Measurements from ENCODE around the gene PPP1R9A. TPM values are rescaled to one million over a fixed set of nuclear protein-coding genes. Genes with fewer than 3 reads are reported as not detected.

PPP1R9A gene
- total RNA-seq, 2 donors from 2014 or later = 17.7 to 20.2 TPM

- H3K9me3 ChIP-seq = no peaks in the 10 kb centered on the region
- no peaks in the 10 kb centered on the region for H3K4me1 ChIP-seq
- no peaks in the 10 kb centered on the region for H3K27me3 ChIP-seq
- TF ChIP-seq, protein P1, sequence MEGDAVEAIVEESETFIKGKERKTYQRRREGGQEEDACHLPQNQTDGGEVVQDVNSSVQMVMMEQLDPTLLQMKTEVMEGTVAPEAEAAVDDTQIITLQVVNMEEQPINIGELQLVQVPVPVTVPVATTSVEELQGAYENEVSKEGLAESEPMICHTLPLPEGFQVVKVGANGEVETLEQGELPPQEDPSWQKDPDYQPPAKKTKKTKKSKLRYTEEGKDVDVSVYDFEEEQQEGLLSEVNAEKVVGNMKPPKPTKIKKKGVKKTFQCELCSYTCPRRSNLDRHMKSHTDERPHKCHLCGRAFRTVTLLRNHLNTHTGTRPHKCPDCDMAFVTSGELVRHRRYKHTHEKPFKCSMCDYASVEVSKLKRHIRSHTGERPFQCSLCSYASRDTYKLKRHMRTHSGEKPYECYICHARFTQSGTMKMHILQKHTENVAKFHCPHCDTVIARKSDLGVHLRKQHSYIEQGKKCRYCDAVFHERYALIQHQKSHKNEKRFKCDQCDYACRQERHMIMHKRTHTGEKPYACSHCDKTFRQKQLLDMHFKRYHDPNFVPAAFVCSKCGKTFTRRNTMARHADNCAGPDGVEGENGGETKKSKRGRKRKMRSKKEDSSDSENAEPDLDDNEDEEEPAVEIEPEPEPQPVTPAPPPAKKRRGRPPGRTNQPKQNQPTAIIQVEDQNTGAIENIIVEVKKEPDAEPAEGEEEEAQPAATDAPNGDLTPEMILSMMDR (IDR thresholded peaks at IDR 0.05) = no peak
- no peaks in the 10 kb centered on the region for H3K36me3 ChIP-seq
- no peak overlapping the region for H3K27ac ChIP-seq
- intact Hi-C loops (cut with DNase I) = no loop called here
- H3K4me3 ChIP-seq = no peak overlapping the region
- H3K9ac ChIP-seq (ENCODE audit: low read depth in 2 of 2, low read length in 2 of 2) = no peak overlapping the region
- no peak for DNase-seq
Observed at GRCh38 chr7:95110707-95111106, 203.3 kb downstream of the PPP1R9A start.

DNA sequence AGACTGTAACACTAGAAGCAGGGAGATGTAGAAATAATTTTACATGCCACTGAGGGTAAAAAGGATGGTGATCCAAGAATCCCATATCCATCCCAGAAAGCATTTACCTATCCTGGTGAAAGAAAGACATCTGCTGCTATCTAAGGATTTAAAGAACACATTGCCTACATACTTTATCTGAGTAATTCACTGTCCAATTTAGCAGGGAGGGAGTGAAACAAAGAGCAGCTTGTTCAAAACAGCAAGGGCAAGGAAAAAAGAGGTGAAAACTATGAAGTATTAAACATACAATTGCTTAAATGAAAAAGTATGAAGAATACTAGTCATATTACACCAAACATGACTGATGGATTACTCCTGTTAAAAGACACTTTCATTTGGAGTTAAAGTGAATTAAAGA, 206.2 kb downstream of the PPP1R9A start:
- no peaks in the 10 kb centered on the region for H3K27me3 ChIP-seq
- TF ChIP-seq, protein P1 (IDR thresholded peaks at IDR 0.05) = no peak
- H3K9ac ChIP-seq (ENCODE audit: low read depth in 2 of 2, low read length in 2 of 2) = no peak overlapping the region
- no peaks in the 10 kb centered on the region for H3K9me3 ChIP-seq
- no peak overlapping the region for H3K27ac ChIP-seq
- H3K4me3 ChIP-seq = no peak overlapping the region
- DNase-seq = no peak
- intact Hi-C loops (cut with DNase I) = no loop called here
- no peaks in the 10 kb centered on the region for H3K4me1 ChIP-seq
- H3K36me3 ChIP-seq = no peaks in the 10 kb centered on the region

DNA sequence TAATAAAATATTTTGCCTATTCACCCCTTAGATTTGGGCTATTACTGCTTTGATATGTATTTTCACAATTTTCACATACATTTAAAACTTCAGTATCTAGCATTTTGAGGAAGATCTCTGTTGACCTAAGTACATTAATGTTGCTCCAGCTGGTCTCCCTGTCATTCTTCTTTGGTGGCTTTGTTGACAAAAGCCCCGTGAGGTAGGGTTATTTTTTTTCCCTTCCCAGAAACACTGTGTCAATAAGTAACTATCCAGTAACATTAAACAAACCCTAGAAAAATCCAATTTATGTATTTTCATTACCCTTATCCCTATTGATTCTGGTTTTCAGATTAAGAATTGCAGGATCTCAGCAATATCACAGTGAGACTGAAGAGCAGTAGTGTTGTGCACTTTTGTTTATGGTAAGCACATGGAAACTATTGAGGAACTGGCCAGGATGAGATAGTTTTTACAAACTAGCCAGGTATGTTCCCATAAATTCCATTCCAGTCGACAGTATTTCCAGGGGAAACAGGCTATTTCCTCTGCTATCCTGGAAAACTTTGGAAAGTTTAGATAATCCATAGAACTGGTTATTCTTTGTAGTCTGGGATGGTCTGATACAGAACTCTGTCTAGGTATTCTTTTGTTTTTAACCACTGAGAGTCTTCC, 218.8 kb downstream of the PPP1R9A start:
- Histone ChIP-seq H3K4me1 (no peaks in the 10 kb centered on the region), H3K36me3 (no peaks in the 10 kb centered on the region), H3K9me3 (no peaks in the 10 kb centered on the region), H3K27ac (no peak overlapping the region), H3K4me3 (no peak overlapping the region), H3K9ac (ENCODE audit: low read depth in 2 of 2, low read length in 2 of 2) (no peak overlapping the region), H3K27me3 (no peaks in the 10 kb centered on the region)
- DNase-seq = no peak
- intact Hi-C loops (cut with DNase I) = no loop called here
- TF ChIP-seq, protein P1 (IDR thresholded peaks at IDR 0.05) = no peak

DNA sequence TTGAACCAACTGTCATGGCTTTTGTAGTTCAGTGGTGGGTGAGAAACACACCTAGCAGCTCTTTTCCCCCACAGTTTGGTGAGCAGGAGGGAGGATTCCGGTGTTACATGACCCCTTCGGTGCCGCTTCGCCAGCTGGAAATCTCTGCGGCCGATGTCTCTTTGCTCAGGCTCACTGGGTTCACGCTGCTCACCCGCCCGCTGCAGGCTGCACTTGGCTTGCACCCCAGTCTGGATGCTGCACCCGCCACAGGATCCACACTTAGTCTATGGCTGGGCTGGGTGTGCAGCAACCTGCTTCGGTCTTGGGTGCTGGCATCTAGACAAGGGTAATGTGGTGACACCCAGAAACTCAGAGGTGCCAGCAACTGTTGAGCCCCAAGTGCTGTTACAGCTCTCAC, 225.1 kb downstream of the PPP1R9A start:
- no peaks in the 10 kb centered on the region for H3K9me3 ChIP-seq
- no peak overlapping the region for H3K9ac ChIP-seq (ENCODE audit: low read depth in 2 of 2, low read length in 2 of 2)
- no peak overlapping the region for H3K27ac ChIP-seq
- no peaks in the 10 kb centered on the region for H3K27me3 ChIP-seq
- no peaks in the 10 kb centered on the region for H3K4me1 ChIP-seq
- no peaks in the 10 kb centered on the region for H3K36me3 ChIP-seq
- DNase-seq = no peak
- intact Hi-C loops (cut with DNase I) = no loop called here
- H3K4me3 ChIP-seq = no peak overlapping the region
- TF ChIP-seq, protein P1 (IDR thresholded peaks at IDR 0.05) = no peak

- DNase-seq = no peak
- Histone ChIP-seq H3K4me1 (no peaks in the 10 kb centered on the region), H3K9me3 (no peaks in the 10 kb centered on the region), H3K36me3 (no peaks in the 10 kb centered on the region), H3K27me3 (no peaks in the 10 kb centered on the region), H3K9ac (ENCODE audit: low read depth in 2 of 2, low read length in 2 of 2) (no peak overlapping the region), H3K27ac (no peak overlapping the region), H3K4me3 (no peak overlapping the region)
- intact Hi-C loops (cut with DNase I) = no loop called here
- TF ChIP-seq, protein P1 (IDR thresholded peaks at IDR 0.05) = no peak
Observed at GRCh38 chr7:95139922-95140321, 232.5 kb downstream of the PPP1R9A start.

Data from colonic mucosa (tissue), 4 donors.